Astrocyte of the spinal cord (primary cell): Measurements from ENCODE around the gene HABP2.

Source experiments
- DNase-seq: peaks from one replicate; pipeline ENCODE4 v3.0.0; 2011; ENCODE audit warnings: low read depth, low spot score
- H3K4me3 ChIP-seq: 2 replicates; pipeline ENCODE4 v1.5.1; 2011; ENCODE audit warnings: low read depth, mild to moderate bottlenecking, low read length, moderate library complexity
- in situ Hi-C: cut with HindIII; loops from 2 replicates; pipeline ENCODE4 v1.10.0; 2017; ENCODE audit warnings: low sequenced_read_pairs
- TF ChIP-seq, protein P1 (sequence below): IDR thresholded peaks from 2 replicates; pipeline ENCODE4 v1.5.1; 2012; ENCODE audit warnings: low read depth, mild to moderate bottlenecking, low read length, inconsistent platforms

The HABP2 gene

DNA sequence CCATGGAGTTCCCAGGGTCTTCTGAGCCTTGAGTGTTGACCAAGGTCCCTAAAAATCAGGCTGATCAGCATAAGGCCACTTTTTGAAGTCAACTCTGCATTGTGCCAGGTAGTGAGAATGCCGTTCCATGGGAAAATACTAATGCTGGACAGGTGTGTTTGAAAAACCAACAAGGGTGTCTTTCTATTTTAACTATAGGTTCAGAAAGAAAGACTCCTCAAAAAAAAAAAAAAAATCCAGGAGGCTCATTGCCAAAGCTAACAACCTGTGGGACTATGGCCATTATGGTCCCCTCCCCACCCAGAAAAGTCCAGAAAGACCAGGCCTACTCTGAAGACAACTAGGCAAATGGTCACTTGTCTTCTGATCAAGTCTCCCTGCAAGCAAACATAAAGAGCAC, 66.5 kb downstream of the HABP2 start:
- DNase-seq = no peak
- no peak overlapping the region for H3K4me3 ChIP-seq
- TF ChIP-seq, protein P1, sequence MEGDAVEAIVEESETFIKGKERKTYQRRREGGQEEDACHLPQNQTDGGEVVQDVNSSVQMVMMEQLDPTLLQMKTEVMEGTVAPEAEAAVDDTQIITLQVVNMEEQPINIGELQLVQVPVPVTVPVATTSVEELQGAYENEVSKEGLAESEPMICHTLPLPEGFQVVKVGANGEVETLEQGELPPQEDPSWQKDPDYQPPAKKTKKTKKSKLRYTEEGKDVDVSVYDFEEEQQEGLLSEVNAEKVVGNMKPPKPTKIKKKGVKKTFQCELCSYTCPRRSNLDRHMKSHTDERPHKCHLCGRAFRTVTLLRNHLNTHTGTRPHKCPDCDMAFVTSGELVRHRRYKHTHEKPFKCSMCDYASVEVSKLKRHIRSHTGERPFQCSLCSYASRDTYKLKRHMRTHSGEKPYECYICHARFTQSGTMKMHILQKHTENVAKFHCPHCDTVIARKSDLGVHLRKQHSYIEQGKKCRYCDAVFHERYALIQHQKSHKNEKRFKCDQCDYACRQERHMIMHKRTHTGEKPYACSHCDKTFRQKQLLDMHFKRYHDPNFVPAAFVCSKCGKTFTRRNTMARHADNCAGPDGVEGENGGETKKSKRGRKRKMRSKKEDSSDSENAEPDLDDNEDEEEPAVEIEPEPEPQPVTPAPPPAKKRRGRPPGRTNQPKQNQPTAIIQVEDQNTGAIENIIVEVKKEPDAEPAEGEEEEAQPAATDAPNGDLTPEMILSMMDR = no peak
- in situ Hi-C loops = no loop called here

DNA sequence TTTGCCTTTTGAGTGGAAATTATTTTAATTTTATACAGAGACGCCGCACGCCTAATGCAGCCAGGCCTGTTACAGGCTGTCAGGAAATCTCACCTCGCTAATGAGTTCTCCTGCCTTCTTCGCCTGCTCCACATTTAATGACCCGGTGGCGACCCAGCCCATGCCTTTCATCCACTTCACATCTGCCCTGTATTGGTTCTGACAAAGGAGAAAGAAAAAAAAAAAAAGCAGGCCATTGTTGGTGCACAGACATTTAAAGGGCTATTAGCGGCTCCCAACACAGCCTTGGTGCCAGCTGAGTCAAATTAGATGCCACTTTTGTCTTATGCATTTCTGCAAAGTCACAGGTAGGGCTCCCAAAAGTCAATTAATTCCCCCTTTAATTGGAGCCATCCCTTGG, 67.7 kb downstream of the HABP2 start:
- TF ChIP-seq, protein P1 = no peak
- no peak for DNase-seq
- no peak overlapping the region for H3K4me3 ChIP-seq
- in situ Hi-C loops = no loop called here

DNA sequence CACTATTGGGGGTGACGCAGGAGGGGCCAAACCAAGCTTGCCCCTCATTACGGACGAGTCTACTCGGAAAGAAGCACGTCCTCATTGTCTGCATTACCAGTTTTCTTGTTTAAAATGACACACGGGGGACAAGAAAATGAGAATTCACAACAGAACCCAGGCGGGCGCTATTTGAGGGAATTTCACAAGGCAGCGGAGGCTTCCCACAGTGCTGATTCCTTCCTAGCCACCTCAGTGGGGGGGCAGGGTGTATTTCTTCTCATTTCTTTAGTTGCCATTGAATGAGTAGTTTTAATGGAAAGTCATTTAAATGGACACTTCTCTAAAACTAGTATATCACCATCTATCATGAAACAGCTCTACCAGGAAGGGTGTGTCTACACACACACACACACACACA, 68.1 kb downstream of the HABP2 start:
- TF ChIP-seq, protein P1 = no peak
- in situ Hi-C loops = no loop called here
- no peak overlapping the region for H3K4me3 ChIP-seq
- no peak for DNase-seq

DNA sequence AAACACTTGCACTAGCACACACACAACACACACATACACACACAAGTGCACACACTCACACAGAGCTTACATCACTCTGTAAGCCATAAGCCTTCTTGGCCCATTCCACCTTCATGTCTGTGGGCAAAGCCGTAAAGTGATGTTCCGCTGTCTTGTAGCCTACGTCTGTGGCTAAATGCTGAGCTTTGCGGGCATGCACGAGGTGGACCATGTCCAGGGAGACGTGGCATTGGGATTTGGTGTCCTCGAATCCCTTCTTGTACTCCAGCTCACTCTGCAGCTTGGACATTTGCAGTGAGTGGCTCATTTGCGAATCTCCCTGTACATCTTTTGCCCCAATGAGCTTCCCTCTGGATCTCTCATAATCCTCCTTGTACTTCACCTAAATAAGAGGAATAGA, 68.9 kb downstream of the HABP2 start:
- no peak overlapping the region for H3K4me3 ChIP-seq
- DNase-seq = no peak
- TF ChIP-seq, protein P1 = no peak
- in situ Hi-C loops = no loop called here

- H3K4me3 ChIP-seq = no peak overlapping the region
- DNase-seq = no peak
- TF ChIP-seq, protein P1 = no peak
- in situ Hi-C loops = no loop called here
Measured at GRCh38 chr10:113622831-113623230, 70.0 kb downstream of the HABP2 start.

- in situ Hi-C loops = no loop called here
- DNase-seq = no peak
- H3K4me3 ChIP-seq = no peak overlapping the region
- TF ChIP-seq, protein P1 = no peak
Measured at GRCh38 chr10:113625461-113626186, 72.8 kb downstream of the HABP2 start.
